HG03558 (cell line): ENCODE data around the gene ZGPAT.
"Not testable (repeated sequence)": the region's sequence is repeated elsewhere in the genome, so short reads cannot be mapped to it uniquely, and the experiment has no call there.

Source experiments
- ATAC-seq: cut with Tn5 transposase; IDR thresholded peaks from one replicate; pipeline ENCODE4 v1.9.1; 2021; ENCODE audit warnings: moderate number of reproducible peaks; ENCODE audit not compliant: unreplicated experiment; ENCODE audit errors: extremely low read depth

The ZGPAT gene

DNA sequence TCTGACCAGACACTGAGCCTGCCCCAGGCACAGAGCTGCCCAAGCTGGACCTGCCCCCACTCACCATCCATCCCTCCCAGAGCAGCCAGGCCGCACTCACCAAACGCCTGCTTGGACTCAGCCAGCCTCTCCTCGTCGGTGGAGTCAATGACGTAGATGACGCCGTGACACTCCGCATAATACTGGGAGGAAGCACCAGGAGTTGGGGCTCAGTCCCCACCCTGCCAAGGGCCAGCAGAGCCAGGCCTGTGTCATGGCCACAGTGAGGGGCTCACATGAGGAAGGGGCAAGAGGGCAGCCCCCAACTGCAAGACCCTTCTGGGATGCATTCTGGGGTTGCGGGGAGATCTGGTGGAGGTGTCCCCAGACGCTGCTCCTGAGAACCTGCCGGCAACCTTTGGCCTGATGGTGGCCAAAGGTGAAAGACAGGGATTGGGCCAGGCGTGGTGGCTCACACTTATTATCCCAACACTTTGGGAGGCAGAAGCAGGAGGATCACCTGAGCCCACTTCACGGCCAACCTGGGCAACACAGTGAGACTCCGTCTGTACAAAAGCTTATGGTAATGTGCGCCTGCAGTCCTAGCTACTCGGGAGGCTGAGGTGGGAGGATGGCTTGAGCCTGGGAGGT is 5.7 kb upstream of the ZGPAT start:
- ATAC-seq = no peak

DNA sequence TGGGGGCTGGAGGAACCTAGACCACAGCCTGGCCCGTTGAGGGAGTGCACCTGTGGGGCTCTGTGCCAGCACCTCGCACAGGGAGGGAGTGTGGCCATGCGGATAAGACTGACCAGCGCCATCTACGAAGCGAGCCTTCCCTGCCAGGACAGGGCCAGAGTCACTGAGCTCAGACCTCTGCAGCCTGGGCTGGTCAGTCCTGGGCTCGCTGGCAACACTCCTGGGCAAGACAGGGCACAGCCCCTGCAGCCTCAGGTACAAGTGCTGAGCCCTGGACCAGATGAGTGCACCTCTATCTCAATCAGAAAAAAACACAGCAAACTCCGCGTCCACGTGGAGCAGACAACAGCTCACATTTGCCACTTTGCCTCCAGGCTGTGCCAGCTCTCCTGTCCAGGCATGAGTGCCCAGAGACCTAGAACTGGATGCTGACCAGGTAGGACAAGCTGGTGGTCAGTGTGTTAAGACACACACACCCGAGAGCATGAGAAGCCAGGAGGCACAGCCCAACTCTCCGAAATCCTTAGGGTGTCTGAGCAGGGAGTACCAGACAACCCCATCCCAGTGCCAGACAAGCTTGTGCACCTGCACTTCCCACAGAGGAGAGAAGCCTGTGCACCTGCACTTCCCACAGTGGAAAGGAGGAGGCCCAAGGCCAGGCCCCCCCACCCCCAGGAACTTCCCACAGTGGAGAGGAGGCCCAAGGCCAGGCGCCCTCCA is 4.9 kb upstream of the ZGPAT start:
- no peak for ATAC-seq

DNA sequence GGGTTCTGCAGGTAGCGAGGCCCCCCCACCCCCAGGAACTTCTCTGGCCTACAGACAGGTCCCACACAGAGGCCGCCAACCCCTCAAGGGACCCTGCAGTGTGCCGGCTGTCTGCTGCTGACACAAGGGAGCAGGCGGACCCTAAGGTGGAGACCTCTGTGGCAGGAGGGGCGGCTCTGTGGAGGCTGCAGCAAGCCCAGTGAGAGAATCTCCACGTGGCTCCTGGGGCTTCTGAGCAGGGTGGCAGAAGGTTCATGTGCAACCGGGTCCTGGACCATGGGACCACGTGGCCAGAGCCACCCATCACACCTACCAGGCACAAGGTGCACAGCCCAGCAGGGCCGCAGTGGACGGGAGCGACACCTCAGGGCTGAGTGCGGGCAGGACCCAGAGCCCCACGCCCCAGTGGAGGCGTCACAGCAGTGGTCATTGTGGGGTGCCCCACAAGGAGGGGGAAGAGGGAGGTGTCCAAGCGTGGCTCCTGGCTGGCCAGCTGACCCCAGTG is 4.3 kb upstream of the ZGPAT start:
- ATAC-seq = no peak

DNA sequence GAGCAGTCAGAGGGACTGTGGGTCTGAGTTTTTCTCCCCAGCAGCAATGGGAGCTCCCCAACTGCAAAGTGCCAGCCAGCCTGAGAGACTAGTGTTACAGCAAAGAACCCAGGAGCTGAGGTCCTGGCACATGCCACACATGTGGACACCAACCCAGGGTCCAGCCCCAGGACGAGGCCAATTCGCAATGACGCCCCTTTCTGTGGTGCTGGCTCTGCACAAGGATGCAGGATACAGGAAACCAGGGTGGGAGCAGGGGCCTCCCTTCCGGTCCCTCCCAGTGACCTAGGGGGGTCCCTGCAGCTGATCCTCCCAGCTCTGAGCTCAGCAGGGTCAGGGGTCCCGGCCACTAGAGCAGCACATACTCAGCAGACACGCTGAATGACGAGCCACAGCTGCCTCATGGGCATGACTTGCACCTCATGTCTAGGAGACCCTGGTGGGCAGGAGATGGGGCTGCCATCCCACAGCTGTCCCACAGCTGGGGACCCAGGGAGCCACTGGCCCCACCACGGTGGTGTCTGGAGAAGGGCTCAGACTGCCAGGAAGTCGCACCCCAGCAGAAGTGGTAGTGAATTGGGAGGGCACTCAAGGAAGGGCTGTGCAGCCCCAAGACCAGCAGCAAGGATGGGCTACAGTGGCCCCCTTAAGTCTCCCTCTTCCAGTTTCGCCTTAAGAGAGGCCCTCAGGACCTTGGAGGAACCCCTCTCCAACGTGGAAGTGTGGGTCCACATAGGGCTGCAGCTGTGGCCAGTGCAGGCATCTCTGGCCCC is 3.7 kb upstream of the ZGPAT start:
- no peak for ATAC-seq

DNA sequence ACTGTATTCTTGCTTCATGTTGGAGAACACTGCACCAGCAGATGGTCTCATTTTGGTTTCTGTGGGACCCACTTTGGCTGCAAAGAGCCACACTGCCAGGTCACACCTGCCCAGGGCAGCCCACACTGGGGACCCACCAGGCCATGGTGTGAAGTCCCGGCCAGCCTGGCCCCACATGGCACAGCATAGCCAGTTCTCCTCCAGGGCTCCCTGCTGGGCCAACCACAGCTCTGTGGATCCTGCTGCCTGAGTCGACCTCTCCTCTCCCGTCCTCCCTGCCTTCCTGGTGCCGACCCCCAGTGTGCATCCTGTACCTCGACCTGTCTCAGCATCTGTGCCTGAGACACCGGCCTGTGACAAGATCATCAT is 3.1 kb upstream of the ZGPAT start:
- no peak for ATAC-seq

DNA sequence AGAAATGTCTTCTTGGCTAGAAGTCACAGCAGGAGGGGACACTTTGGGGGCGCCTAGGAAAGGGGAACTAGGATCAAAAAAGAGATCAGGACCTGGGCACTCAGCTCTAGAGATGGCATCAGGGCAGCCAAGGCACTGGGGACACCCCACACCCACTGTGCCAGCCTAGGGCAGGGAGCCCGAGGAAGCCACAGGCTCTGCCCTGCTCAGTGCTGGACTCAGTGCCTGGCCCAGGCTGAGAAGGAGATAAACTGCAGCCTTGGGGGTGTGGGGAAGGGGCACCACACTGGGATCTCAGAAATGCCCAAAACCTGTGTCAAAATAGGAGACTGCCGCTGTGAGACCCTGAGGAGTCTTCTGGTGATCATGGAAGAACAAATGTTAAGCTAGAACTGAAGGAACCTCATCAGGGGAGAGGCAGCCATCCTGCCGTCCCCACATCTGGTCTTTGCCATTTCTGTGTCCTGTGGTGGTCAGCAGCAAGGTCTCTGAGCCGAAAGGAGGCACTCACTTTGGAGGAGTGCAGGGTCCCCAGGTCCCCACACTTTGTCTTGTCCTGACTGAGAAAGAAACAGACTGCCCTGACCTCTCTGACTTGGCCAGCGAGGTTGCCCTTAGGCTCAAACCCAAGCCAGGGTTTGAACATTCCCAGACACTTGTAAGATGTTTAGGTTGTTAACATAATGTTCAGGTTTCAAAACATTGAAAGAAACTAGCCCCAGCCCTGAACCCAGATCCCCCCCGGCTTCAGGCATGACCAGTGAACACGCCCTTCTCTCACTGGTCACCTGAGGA is 2.4 kb upstream of the ZGPAT start:
- no peak for ATAC-seq

DNA sequence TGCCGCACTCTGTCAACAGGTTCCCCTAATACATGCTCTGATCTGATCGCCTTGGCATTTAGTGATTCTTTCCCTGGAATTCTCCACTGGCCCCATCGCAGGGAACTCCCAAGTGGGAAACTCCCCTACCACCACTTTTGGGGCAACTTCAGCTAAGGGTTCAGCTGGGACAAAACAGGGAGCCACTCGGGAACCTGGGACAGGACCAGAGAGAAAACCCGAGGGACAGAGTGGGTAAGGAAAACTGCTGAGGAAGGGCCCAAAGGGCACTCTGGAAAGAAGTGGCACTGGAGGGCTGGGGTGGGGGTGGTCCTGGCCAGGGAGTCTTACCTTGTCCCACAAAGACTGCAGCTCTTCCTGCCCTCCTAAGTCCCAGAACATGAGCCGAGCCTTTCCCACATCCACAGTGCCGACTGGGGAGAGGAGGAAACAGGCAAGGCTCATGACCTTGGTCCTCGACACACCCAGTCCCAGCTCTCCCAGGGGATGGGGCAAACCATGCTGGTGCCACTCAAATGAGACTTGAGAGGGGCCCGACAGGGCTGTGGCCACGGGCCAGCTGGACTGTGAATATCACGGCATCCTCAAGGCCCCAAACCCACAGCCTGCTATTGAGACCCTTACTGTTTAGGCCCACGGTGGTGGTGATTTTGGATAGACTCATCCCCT is 1.7 kb upstream of the ZGPAT start:
- no peak for ATAC-seq

DNA sequence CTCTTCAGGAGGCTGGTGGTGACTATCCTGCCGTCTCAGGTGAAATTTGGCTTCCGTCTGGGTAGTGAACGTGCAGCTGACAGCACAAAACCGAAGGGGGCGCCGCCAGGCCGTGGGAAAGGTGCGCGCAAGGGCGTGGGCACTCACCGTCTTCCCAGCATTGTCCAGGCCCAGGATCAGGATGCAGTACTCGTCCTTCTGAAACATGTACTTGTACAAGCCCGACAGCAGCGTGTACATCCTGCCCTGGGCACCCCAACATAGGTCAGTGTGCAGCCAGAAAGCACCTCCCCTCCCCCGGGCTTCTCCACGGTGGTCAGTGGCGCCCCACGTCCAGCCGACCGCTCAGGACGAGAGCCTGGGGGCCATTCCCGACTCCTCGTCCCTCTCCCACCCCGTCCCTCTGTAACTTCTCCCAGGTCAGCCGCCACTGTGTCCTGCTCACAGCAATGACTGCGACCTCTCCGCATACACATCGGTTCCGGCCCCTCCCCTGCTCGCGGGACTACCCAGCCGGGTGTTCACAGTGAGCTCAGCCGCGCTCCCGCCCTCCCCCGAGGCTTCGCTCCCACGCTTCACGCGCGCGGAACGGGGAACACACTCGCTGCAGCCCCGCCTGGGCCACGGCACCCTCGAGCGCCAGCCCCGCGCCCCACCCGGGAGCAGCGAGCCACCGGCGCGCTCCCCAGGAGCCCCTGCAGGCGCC is 834 bp upstream of the ZGPAT start:
- no peak for ATAC-seq

DNA sequence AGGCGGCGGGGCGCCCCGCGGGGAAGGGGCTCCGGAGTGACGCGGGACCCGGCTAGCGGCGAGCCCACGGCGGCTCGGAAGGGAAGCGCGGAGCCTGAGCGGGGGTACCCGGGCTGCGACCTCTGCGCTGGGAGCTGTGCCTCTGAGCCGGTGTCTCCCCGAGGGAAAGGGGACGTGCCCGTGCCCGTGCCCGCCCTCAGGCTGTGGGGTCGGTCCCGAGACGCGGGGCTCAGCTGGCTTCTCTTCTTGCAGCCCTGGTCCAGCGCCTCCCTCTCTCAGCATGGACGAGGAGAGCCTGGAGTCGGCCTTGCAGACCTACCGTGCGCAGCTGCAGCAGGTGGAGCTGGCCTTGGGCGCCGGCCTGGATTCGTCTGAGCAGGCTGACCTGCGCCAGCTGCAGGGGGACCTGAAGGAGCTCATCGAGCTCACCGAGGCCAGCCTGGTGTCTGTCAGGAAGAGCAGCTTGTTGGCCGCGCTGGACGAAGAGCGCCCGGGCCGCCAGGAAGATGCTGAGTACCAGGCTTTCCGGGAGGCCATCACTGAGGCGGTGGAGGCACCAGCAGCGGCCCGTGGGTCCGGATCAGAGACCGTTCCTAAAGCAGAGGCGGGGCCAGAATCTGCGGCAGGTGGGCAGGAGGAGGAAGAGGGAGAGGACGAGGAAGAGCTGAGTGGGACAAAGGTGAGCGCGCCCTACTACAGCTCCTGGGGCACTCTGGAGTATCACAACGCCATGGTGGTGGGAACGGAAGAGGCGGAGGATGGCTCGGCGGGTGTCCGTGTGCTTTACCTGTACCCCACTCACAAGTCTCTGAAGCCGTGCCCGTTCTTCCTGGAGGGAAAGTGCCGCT is 686 bp downstream of the ZGPAT start:
- ATAC-seq = no peak

DNA sequence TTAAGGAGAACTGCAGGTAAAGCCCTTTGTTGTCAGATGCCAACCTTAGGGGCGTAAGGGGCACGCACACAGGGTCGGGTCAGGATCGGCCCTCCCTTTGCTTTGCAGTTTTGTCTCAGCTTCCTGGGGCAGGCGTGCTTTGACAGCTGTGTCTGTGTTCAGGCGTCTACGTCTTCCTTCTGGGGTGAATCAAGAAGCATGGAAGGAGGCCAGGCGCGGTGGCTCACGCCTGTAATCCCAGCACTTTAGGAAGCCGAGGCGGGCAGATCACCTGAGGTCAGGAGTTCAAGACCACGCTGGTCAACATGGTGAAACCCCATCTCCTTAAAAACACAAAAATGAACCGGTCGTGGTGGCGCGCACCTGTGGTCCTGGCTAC is 1.3 kb downstream of the ZGPAT start:
- ATAC-seq = no peak

DNA sequence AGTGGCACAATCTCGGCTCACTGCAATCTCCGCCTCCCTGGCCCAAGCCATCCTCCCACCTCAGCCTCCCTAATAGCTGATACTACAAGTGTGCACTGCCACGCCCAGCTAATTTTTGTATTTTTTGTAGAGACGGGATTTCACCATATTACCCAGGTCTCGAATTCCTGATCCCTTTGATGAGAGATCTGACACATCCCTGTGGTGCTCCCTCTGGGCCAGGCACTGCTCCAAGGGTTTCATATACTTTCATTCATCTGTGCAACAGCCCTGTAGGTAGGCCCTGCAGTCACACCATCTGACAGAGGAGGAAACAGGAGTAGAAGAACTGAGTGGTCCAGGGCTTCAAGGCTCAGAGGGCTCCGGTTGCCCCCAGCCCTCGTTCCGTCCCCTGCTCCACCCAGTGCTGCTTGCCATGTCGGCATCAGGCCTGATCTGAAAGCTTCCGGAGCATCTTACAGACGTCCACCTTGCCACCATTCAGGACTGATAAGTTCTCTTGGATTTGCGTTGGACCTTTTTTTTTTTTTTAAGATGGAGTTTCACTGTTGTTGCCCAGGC is 3.3 kb downstream of the ZGPAT start:
- no peak for ATAC-seq

DNA sequence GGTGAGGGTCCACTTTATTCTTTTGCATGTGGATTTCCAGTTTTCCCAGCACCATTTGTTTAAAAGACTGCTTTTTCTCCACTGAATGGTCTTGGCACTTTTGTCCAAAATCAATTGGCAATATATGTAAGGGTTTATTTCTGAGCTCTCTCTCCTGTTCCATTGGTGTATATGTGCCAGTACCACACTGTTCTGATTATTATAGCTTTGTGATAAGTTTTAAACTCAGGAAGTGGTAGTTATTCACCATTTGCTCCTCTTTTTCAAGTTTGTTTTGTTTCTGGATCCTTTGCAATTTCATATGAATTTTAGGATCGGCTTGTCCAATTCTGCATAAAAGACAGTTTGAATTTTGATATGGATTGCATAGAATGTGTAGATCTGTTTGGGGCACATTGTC is 4.4 kb downstream of the ZGPAT start:
- ATAC-seq = no peak

DNA sequence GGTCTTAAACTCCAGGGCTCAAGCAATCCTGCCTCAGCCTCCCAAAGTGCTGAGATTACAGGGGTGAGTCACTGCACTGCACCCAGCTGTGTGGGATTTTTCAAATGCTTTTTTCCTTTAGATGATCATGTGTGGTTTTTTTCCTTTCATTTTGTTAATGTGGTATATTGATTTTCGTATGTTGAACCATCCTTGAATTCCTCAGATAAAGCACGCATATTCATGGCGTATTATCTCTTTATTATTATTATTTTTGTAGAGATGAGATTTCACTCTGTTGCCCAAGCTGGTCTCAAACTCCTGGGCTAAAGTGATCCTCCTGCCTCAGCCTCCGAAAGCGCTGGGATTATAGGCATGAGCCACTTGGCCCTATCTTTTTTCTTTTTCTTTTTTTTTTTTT is 7.0 kb downstream of the ZGPAT start:
- no peak for ATAC-seq

DNA sequence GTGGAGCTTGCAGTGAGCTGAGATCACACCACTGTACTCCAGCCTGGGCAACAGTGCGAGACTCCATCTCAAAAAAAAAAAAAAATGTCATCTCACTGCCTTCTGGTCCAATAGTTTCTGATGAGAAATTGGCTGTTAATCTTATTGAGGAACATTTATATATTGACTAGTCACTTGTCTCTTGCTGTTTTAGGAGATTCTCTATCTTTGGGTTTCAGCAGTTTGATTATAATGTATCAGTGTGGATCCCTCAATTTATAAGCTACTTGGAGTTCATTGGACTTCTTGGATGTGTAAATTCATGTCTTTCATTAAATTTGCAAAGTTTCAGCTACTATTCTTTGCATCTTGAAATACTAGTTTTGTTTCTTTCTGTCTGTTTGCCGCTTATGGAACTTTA is 11.2 kb downstream of the ZGPAT start:
- no peak for ATAC-seq

DNA sequence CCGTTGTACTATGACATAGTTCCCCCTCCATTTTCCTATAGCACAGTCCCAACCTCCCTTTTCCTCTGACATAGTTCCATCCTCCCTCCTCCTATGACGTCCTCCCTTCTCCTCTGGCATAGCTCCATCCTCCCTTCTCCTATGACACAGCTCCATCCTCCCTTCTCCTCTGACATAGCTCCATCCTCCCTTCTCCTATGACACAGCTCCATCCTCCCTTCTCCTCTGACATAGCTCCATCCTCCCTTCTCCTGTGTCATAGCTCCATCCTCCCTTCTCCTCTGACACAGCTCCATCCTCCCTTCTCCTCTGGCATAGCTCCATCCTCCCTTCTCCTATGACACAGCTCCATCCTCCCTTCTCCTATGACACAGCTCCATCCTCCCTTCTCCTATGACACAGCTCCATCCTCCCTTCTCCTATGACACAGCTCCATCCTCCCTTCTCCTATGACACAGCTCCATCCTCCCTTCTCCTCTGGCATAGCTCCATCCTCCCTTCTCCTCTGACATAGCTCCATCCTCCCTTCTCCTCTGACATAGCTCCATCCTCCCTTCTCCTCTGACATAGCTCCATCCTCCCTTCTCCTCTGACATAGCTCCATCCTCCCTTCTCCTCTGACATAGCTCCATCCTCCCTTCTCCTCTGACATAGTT is 15.3 kb downstream of the ZGPAT start:
- ATAC-seq = not testable (repeated sequence)

DNA sequence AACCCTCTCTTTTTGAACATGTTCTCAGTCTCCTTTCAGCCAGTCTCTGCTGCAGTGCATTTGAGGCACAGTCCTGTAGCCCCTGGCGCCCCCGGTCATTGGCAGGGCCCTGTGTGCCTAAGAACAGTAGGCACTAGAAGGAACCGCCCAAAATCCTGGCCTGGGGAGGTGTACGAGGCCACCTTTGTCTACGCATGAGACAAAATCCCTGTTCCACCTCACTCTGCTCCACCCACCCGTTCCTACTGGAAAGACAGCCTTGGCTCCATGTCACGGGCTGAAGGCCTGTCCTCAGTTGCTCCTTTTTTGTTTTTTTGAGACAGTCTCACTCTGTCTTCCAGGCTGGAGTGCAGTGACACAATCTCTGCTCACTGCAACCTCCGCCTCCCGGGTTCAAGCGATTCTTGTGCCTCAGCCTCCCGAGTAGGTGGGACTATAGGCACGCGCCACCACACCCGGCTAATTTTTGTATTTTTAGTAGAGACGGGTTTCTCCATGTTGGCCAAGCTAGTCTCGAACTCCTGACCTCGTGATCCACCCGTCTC is 22.4 kb downstream of the ZGPAT start:
- not testable (repeated sequence) for ATAC-seq

DNA sequence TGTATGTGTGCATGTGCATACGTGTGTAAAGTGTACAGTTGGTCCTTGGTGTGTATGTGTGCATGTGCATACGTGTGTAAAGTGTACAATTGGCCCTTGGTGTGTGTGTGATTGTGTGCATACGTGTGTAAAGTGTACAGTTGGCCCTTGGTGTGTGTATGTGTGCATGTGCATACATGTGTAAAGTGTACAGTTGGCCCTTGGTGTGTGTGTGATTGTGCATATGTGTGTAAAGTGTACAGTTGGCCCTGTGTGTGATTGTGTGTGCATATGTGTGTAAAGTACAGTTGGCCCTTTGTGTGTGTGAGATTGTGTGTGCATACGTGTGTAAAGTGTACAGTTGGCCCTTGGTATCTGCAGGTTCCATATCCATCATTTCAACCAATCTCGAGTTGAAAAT is 23.6 kb downstream of the ZGPAT start:
- ATAC-seq = no peak
